ENCODE results near the gene IL12RB2. TPM values are rescaled to one million over a fixed set of nuclear protein-coding genes. Genes with fewer than 3 reads are reported as not detected.

IL12RB2 gene
- total and polyA plus RNA-seq, 10 of the 15 experiments (the other 5 are each of a cell fraction or from before 2014, with no cell fraction given), result 0.15 to 1.1 (median 0.54) TPM; not detected in 1

DNA sequence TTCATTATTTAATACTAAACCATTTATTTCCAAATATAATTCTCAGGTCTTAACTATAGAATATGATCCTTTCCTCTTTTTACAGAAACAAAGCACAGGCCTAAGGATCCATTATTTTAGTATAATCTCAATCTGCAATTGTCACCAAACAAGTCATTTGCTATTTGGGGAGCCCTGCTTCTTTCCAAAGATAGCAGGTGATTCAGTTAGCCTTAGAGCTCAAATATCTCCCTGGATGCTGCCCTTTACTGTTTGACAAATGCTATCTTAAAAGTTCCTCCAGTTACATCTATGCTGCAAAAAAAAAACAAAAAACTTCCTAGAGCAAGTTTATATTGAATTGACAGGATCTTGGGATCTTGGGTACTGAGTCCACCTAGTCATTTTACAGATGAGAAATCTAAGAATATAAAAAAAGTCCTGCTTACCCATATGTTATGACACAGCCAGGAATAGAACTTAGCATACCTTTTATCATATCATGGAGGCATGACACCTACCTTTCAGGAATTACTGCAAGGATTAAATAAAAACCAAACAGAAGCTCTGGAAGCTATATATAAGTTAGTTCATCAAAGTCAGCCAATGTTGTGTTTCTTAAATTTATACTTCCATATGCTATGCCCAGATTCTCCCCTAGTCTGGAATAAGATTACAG lies 113.3 kb downstream of the IL12RB2 start:
- ChIA-PET SMC1A (ENCODE audit: uncharacterized antibody, unreplicated experiment) (no interaction called here), RAD21 (ENCODE audit: unreplicated experiment) (interaction anchor here (1.0 kb wide), 1 partner anchor 75 kb away, joined by 3 read pairs; no protein-coding TSS in a partner anchor), POLR2A (no interaction called here), CTCF (interaction anchor here (1.0 kb wide), 1 partner anchor 371 kb away, joined by 3 read pairs; no protein-coding TSS in a partner anchor)
- H3K27me3 ChIP-seq (replicated peaks in 1 of 2; ENCODE audit: control insufficient read depth in 2 of 2, insufficient read depth in 2 of 2, low read length in 1 of 2), result no peaks in the 10 kb centered on the region
- no peak overlapping the region for H3K27ac ChIP-seq (ENCODE audit: control insufficient read depth, insufficient read depth)
- no peak overlapping the region for H3K9ac ChIP-seq (ENCODE audit: control insufficient read depth, insufficient read depth, low read length)
- peaks cover 85% of the 10 kb centered on the region for H3K79me2 ChIP-seq (ENCODE audit: control insufficient read depth, insufficient read depth, low read length)
- BruUV-seq (replicated peaks), result TSS peak; percentile 0
- no peaks in the 10 kb centered on the region for H3K4me1 ChIP-seq (ENCODE audit: control insufficient read depth, insufficient read depth, low read length)
- H3K4me3 ChIP-seq, result peak overlapping the region; percentile 20
- H2AFZ ChIP-seq (ENCODE audit: control insufficient read depth, low read depth, low read length), result no peak overlapping the region
- TF ChIP-seq IRF4 (IDR thresholded peaks at IDR 0.05; ENCODE audit: low read depth, low read length) (no peak), KAT2A (conservative IDR thresholded peaks at IDR 0.05; ENCODE audit: control insufficient read depth, low read depth, low read length) (no peak), SRF (IDR thresholded peaks at IDR 0.05; ENCODE audit: low read depth in 2 of 2, low read length in 2 of 2) (no peak)
- 0 out of 2 replicates have a peak overlapping the region, but pooled peaks have one; percentile 32 for H3K4me2 ChIP-seq (ENCODE audit: control insufficient read depth, insufficient read depth)
- in situ Hi-C loops (cut with MboI), result loop anchor here (10.0 kb wide), 1 partner anchor 436 kb away; no protein-coding TSS in a partner anchor
- H3K9me3 ChIP-seq (replicated peaks; ENCODE audit: control insufficient read depth, insufficient read depth, low read length), result no peaks in the 10 kb centered on the region
- intact Hi-C loops (cut with micrococcal nuclease; ENCODE audit: unreplicated experiment), result loop anchor here (10.0 kb wide), 2 partner anchors 276 to 436 kb away; no protein-coding TSS in a partner anchor
- H4K20me1 ChIP-seq (ENCODE audit: control insufficient read depth, insufficient read depth), result no peaks in the 10 kb centered on the region; the same call in 1 of the 2 replicates
- FAIRE-seq (no peak), ATAC-seq (no peak), DNase-seq (ENCODE audit: low read depth, low spot score) (no peak)
- H3K36me3 ChIP-seq (ENCODE audit: control insufficient read depth in 2 of 2, insufficient read depth in 2 of 2, low read length in 1 of 2), result peaks cover 7 to 45% of the 10 kb centered on the region in 2 experiments

DNA sequence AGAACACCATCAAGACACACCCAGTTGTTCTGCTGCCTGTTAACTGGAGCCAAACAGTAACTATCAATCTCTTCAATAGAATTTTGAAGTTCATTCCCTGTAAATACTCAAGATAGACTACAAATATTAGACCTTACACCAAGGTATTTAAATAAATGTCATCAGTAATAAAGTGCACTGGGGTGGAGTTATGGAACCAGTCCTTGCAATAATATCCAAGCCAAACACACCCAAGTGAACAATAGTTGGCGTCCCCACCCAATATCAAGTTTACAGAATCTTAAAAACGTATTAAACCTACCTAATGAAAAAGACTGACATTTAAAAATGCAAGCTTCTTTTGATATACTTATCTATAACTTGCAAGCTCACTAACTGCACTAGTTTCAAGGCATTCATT lies 119.8 kb downstream of the IL12RB2 start:
- H4K20me1 ChIP-seq (ENCODE audit: control insufficient read depth, insufficient read depth), result peaks cover 3% of the 10 kb centered on the region; the same call in 1 of the 2 replicates

More for the DNA sequence above, 119.8 kb downstream of the IL12RB2 start:
- Histone ChIP-seq H3K9ac (ENCODE audit: control insufficient read depth, insufficient read depth, low read length) (peak overlapping the region; percentile 93), H2AFZ (ENCODE audit: control insufficient read depth, low read depth, low read length) (no peak overlapping the region), H3K4me1 (ENCODE audit: control insufficient read depth, insufficient read depth, low read length) (0 out of 2 replicates have a peak, but pooled peaks cover 3% of the 10 kb centered on the region), H3K27ac (ENCODE audit: control insufficient read depth, insufficient read depth) (no peak overlapping the region), H3K9me3 (replicated peaks; ENCODE audit: control insufficient read depth, insufficient read depth, low read length) (no peaks in the 10 kb centered on the region), H3K27me3 (replicated peaks in 1 of 2; ENCODE audit: control insufficient read depth in 2 of 2, insufficient read depth in 2 of 2, low read length in 1 of 2) (no peaks in the 10 kb centered on the region), H3K36me3 (ENCODE audit: control insufficient read depth in 2 of 2, insufficient read depth in 2 of 2, low read length in 1 of 2) (peaks cover 4 to 17% of the 10 kb centered on the region in 2 experiments), H3K79me2 (ENCODE audit: control insufficient read depth, insufficient read depth, low read length) (peaks cover 77% of the 10 kb centered on the region), H3K4me3 (peak overlapping the region; percentile 91), H3K4me2 (ENCODE audit: control insufficient read depth, insufficient read depth) (peak overlapping the region; percentile 74)
- RAD21 ChIA-PET (ENCODE audit: unreplicated experiment), result interaction anchor here (0.6 to 1.8 kb wide), 3 partner anchors 94 to 682 kb away, joined by 3 to 5 read pairs (median 3); no protein-coding TSS in a partner anchor
- FAIRE-seq (no peak), ATAC-seq (no peak), DNase-seq (ENCODE audit: low read depth, low spot score) (no peak)
- CTCF ChIA-PET, result interaction anchor here (0.8 to 1.9 kb wide), 7 partner anchors 9 to 404 kb away, joined by 3 to 8 read pairs (median 4); no protein-coding TSS in a partner anchor
- in situ Hi-C loops (cut with MboI), result loop anchor here (10.0 kb wide), 1 partner anchor 443 kb away; no protein-coding TSS in a partner anchor
- TF ChIP-seq, protein P1, sequence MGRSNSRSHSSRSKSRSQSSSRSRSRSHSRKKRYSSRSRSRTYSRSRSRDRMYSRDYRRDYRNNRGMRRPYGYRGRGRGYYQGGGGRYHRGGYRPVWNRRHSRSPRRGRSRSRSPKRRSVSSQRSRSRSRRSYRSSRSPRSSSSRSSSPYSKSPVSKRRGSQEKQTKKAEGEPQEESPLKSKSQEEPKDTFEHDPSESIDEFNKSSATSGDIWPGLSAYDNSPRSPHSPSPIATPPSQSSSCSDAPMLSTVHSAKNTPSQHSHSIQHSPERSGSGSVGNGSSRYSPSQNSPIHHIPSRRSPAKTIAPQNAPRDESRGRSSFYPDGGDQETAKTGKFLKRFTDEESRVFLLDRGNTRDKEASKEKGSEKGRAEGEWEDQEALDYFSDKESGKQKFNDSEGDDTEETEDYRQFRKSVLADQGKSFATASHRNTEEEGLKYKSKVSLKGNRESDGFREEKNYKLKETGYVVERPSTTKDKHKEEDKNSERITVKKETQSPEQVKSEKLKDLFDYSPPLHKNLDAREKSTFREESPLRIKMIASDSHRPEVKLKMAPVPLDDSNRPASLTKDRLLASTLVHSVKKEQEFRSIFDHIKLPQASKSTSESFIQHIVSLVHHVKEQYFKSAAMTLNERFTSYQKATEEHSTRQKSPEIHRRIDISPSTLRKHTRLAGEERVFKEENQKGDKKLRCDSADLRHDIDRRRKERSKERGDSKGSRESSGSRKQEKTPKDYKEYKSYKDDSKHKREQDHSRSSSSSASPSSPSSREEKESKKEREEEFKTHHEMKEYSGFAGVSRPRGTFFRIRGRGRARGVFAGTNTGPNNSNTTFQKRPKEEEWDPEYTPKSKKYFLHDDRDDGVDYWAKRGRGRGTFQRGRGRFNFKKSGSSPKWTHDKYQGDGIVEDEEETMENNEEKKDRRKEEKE (IDR thresholded peaks at IDR 0.05), result no peak
- SMC1A ChIA-PET (ENCODE audit: uncharacterized antibody, unreplicated experiment), result interaction anchor here (0.5 to 2.3 kb wide), 9 partner anchors 8 to 1092 kb away, joined by 3 to 11 read pairs (median 4); no protein-coding TSS in a partner anchor
- WGBS (ENCODE audit: insufficient coverage, insufficient replicate concordance, low lambda C conversion rate, missing lambda C conversion rate), result 21% methylated on average over 2 of the region's 2 CpGs
- intact Hi-C loops (cut with micrococcal nuclease; ENCODE audit: unreplicated experiment), result loop anchor here (10.0 kb wide), 2 partner anchors 283 to 443 kb away; no protein-coding TSS in a partner anchor
- POLR2A ChIA-PET, result interaction anchor here (0.6 kb wide), 1 partner anchor 81 kb away, joined by 6 read pairs; no protein-coding TSS in a partner anchor
- BruUV-seq (replicated peaks), result no TSS peak
